ENCODE results near the gene IRGM.

DNA sequence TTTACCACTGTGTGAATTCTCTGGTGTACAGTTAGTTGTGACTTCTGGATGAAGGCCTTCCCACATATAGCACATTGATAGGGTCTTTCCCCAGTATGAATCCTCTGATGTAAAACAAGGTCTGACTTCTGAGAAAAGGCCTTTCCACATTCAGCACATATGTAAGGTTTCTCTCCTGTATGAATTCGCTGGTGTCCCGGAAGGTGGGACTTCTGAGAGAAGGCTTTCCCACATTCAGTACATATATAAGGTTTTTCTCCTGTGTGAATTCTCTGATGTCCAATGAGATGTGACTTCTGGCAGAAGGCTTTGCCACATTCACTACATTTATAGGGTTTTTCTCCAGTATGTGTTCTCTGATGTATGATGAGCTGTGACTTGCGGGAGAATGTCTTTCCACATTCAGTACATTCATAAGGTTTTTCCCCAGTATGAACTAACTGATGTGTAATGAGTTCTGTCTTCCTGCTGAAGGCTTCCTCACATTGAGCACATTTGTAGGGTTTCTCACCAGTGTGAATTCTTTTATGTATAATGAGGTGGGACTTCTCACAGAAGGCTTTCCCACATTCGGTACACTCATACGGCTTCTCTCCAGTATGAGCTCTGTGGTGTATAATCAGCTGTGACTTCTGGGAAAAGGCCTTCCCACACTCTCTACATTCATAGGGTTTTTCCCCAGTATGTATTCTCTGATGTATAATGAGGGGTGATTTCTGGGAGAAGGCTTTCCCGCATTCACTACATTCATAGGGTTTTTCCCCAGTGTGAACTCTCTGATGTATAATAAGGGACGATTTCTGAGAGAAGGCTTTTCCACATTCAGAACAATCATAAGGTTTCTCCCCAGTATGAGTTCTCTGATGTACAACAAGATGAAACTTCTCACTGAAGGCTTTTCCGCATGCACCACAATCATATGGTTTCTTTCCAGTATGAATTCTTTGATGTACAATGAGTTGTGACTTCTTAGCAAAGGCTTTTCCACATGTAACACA lies 49.4 kb downstream of the IRGM start:
- TF ChIP-seq CTCF (IDR thresholded peaks at IDR 0.05; ENCODE audit: insufficient read depth, low read length) (no peak), SPI1 (IDR thresholded peaks at IDR 0.05; ENCODE audit: borderline replicate concordance, low read depth) (no peak), POLR2AphosphoS5 (IDR thresholded peaks at IDR 0.05; ENCODE audit: low read depth) (no peak), GABPA (IDR thresholded peaks at IDR 0.05; ENCODE audit: low read depth) (no peak)
- TF ChIP-seq, protein P1, sequence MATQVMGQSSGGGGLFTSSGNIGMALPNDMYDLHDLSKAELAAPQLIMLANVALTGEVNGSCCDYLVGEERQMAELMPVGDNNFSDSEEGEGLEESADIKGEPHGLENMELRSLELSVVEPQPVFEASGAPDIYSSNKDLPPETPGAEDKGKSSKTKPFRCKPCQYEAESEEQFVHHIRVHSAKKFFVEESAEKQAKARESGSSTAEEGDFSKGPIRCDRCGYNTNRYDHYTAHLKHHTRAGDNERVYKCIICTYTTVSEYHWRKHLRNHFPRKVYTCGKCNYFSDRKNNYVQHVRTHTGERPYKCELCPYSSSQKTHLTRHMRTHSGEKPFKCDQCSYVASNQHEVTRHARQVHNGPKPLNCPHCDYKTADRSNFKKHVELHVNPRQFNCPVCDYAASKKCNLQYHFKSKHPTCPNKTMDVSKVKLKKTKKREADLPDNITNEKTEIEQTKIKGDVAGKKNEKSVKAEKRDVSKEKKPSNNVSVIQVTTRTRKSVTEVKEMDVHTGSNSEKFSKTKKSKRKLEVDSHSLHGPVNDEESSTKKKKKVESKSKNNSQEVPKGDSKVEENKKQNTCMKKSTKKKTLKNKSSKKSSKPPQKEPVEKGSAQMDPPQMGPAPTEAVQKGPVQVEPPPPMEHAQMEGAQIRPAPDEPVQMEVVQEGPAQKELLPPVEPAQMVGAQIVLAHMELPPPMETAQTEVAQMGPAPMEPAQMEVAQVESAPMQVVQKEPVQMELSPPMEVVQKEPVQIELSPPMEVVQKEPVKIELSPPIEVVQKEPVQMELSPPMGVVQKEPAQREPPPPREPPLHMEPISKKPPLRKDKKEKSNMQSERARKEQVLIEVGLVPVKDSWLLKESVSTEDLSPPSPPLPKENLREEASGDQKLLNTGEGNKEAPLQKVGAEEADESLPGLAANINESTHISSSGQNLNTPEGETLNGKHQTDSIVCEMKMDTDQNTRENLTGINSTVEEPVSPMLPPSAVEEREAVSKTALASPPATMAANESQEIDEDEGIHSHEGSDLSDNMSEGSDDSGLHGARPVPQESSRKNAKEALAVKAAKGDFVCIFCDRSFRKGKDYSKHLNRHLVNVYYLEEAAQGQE (IDR thresholded peaks at IDR 0.05; ENCODE audit: insufficient replicate concordance, low read depth): no peak
